GM18508 (cell line): ENCODE data around the gene MLPH.

Source experiments
- ATAC-seq: cut with Tn5 transposase; IDR thresholded peaks from one replicate; pipeline ENCODE4 v1.9.1; 2021; ENCODE audit warnings: moderate number of reproducible peaks; ENCODE audit not compliant: insufficient read depth, unreplicated experiment

Gene MLPH

DNA sequence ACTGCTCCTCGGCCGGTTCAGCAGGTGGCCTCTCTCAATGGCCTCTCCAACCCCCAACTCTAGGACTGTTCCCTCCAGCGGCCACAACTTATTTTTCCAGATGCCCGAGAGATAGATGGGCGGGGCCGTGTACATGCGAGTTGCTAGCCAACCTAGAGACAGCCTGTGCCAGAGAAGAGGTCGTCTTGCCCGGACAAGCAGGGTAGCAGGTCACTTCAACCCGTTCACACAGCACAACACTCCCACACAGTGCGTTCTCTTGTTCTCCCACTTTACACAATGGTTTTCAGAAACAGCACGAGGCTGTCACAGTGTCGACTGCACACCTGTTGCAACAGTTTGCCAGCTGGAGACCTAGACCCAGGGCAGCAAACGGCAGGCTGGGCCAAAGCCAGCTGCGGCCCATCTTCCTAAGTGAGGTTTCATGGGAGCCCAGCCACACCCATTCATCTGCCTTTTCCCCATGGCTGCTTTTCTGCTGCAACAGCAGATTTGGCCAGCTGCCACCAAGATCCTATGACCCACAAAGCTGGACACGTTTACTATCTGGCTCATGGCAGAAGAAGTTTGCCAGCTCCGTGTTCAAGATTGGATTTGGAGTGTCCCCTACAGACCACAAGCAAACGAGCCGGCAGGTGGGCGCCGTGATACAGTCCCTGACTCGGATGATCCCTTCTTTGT is 72.0 kb downstream of the MLPH start:
- no peak for ATAC-seq

DNA sequence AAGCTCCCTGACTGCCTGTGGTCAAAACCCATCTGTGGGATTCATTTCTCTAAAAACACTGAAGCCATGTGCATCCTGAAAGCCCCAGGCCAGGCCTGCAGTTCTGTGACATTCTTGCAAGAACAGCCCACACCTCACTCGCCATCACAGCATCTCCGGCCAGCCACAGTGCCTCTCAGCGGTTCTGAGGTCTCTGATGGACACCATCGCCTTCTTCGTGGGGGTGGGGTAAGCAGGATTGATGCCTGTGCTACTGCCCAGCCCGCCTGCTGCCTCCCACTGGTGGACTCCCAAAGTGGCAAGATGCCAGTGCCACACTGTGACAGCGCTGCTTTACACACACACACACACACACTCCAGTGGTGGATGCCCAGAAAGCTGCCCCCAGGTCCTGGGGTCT is 74.2 kb downstream of the MLPH start:
- no peak for ATAC-seq

- ATAC-seq: no peak
These were observed 76.8 kb downstream of the MLPH start for GRCh38 chr2:237563816-237564215.

- ATAC-seq: no peak
These were observed 77.6 kb downstream of the MLPH start for GRCh38 chr2:237564526-237565131.

DNA sequence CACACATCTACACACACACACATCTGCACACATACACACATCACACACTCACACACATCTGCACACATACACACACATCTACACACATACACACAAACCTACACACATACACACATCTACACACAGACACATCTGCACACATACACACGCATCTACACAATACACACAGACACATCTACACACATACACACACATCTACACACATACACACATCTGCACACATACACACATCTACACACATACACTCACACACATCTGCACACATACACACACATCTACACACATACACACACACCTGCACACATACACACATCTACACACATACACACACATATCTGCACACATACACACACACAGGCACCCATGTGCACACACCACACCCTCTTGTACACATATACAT is 78.9 kb downstream of the MLPH start:
- ATAC-seq: no peak

DNA sequence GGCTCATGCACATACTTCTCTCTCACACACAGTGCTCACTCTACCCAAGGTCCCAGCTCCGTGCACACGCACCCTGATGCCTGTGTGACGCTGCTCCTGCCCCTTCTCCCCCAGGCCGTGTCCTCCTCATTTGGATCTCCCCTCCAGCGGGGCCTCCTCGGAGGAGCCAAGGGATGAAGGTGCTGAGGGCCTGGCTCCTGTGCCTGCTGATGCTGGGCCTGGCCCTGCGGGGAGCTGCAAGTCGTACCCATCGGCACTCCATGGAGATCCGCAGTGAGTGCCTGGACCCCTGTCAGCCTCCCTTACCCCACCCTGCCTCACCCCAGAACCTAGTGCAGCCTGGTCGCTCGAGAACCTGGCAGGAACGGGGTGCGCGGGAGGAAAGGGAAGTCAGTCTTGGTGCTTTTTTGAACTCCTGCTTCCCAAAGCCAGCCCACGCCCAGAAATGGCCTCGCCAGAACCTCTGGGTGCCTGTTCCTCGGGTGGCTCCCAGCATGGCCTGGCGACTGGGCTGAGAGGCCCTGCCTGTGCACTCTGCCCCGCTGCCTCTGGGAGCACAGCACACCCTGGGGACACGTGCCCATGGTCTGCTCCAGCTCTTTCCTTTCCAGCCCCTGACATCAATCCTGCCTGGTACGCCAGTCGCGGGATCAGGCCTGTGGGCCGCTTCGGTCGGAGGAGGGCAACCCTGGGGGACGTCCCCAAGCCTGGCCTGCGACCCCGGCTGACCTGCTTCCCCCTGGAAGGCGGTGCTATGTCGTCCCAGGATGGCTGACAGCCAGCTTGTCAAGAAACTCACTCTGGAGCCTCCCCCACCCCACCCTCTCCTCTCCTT is 79.6 kb downstream of the MLPH start, which contains the start of gene PRLH:
Gene PRLH (plus strand): TSS at position 174 of the 835 bp plus-strand sequence. CDS start 0 bp downstream, at position 174.
- no peak for ATAC-seq

GRCh38 chr2:237567276-237568029 is 80.4 kb downstream of the MLPH start:
- ATAC-seq: no peak

- no peak for ATAC-seq
These were observed 81.1 kb downstream of the MLPH start for GRCh38 chr2:237568121-237568660.

- no peak for ATAC-seq
These were observed 82.0 kb downstream of the MLPH start for GRCh38 chr2:237569041-237569440.

DNA sequence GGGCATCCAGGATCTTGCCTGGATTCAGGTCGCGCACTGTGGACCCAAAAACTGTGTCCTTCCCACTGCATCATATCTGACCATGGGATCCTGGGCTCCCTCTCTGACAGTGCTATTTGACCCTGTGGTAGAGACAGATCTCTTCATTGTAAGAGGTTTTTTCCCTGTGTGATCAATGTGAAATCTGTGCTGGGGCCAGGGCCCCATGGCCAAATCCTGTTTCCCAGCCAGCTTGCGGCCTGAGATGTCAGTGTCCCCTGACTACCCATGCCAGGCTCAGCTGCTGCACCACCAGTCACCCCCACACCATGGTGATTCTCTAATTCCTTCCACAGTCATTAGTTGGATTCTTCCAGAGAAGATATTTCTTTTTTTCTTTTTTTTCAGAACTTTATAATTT is 82.8 kb downstream of the MLPH start:
- no peak for ATAC-seq

DNA sequence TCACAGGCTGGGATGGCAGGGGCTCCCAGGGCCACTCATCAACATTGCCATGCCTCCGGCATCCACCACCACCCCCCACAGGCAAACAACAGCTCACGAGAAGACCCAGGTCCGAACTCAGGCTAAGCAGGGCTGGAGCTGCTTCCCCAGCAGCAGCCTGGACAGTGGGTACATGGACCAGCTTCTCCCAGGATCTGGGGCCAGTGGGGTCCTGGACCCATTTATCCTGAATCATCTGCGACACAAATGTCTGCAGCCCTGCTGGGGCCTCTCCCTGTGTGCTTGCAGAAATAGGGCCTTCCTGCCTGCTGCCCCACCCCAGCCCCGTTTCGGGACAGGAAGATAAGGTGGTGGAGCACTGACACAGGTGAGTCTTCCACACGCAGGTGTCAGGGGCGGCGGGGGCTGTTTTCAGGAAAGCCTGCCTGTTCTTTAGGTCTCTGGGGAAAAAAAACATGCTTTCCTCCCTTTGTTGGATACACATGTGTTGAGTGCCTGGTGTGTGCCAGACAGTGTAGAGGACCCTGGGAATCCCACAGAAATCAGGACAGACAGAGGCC is 83.8 kb downstream of the MLPH start:
- ATAC-seq: no peak

DNA sequence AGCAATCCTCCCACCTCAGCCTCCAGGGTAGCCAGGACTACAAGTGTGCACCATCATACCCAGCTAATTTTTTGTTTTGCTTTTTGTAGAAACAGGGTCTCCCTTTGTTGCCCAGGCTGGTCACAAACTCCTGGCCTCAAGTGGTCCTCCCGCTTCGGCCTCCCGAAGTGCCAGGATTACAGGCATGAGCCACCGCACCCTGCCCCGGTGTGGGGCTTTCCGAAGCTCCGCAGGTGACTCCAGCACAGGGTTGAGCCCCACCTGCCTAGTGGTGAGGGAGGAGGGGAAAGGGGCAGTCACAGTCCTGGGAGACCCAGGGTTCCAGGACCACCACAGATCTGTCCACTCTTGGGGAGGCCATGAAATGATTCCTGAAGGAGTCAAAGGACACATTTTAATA is 84.5 kb downstream of the MLPH start:
- ATAC-seq: no peak

GRCh38 chr2:237572021-237572741 is 85.1 kb downstream of the MLPH start:
- ATAC-seq: no peak

DNA sequence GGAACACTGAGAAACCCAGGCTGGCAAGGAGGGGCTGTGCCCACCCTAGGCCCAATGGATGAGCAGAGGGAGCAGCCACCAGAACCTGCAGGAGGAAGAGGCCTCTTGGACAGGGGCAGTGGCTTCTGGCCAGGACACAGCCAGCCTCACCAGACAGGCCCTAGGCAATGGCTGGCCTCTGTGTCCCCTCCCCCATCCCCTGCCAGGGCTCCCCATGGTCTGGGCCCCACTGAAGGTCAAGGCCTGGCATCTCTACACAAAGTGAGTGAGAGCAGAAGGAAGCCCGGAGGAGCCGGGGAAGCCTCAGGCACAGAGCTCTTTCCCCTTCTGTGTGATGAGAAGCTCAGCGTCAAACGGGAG is 85.7 kb downstream of the MLPH start:
- no peak for ATAC-seq

DNA sequence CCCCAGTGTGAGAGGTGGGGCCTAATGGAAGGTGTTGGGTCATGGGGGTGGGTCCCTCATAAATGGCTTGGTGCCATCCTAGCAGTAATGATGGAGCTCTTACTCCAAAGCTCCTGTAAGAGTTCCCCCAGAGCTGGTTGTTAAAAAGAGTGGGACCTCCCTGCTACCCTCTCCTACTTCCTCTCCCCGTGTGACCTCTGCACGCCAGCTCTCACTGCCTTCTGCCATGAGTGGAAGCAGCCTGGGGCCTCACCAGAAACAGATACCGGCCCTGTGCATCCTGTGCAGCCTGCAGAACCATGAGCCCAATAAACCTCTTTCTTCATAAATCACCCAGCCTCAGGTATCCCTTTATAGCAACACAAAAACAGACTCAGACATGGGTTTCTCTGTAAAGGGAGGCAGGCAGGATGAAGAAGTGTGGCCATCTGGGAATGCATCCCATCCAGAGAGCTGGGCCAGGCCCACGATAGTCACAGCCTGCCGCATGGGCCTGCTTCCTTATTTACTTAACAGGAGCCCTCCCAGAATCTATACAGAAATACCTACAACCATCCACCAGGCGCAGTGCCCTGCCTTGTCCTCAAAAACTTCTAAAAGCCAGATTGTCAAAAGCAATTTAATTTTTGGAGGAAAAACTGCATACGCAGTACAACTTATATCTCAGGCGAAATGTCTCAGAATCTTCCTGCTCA is 86.8 kb downstream of the MLPH start:
- no peak for ATAC-seq

DNA sequence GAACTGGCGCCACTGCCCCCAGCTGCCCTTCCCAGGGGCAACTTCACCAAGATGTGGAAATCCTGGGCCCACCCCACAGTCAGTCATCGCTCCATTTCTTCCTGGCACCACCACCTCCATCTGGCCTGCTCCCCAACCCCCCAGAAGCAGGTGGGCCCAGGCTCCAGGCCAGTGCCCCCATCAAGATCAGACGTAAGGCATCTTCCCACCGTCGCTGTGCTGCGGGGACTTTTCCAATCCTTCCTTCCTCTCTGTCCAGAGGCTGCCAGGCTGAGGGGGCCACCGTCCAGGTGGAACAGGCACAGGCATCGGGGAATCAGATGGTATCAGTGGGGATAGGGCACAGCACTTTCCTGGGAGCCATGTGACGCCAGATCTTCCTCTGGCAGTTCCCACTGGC is 87.4 kb downstream of the MLPH start:
- ATAC-seq: no peak

DNA sequence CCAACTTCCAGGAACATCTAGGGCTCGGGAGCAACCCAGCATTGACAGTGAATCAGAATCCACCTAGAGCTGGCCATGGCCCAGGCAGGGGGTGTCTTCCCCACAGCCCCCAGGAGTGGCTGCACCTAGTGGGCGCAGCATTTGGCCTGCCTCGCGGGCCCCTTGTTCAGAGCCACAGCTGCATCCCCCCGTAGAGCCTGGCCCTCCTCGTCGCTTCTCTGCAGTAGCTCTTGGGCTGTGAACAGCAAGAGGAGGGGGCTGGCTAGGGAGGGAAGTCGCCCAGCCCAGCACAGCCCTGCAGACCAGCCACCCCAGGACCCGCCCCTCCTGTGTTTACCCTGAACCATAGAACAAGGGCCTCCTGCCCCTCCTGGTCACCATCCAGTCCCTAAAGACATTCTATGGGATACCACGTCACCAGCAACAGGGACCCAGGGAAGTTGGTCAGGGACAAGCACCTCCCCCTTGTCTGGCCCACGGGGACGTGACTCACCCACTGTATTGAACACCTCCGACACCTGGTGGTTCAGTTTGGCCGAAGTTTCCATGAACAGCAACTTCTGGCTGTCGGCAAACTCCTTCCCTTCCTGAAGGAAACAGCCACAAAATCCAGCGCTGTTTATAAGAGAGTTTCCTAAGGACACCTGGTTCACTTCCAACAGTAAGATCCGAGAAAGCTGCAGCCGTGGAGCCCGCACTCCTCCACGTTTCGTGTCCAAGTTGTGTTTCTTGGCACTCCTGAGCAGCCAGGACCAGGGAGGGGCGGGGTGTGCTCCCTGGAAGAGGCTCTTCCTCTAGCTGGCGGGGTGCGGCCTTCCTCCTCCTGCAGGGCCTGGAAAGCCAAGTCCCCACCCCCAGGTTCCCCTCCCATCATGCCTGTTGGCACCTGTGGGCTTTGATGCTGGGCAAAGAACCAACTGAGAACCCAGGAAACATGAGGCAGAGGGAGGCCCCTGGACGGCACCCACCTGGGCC is 88.1 kb downstream of the MLPH start:
- ATAC-seq: no peak
